ENCODE results near the gene NME1.
"Not testable (repeated sequence)": the region's sequence is repeated elsewhere in the genome, so short reads cannot be mapped to it uniquely, and the experiment has no call there.

The NME1 gene

DNA sequence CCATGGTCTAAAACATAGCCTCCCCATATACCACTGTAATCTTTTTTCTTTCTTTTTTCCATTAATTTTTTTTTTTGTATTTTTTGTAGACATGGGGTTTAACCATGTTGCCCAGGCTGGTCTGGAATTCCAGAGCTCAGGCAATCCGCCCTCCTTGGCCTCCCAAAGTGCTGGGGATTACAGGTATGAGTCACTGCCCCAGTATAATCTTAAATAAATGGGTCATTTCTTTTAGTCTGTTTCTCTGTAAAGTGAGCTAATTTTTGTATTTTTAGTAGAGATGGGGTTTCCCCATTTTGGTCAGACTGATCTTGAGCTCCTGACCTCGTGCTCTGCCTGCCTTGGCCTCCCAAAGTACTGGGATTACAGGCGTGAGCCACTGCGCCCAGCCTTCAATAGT, 5.7 kb upstream of the NME1 start:
- DNase-seq = peak; percentile 84

DNA sequence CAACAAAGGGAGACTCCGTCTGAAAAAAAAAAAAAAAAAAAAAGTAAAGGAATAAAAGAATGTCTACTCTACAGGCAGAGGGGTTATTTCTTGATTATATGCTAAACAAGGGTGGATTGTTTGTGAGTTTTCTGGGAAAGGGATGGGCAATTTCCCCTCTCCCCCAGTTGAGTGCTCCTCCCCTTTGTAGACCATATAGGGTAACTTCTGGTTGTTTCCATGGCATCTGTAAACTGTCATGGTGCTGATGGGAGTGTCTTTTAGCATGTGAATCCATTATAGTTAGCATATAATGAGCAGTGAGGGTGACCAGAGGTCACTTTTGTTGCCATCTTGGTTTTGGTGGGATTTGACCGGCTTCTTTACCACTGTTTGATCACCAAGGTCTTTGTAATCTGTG, 4.2 kb upstream of the NME1 start:
- DNase-seq = no peak

DNA sequence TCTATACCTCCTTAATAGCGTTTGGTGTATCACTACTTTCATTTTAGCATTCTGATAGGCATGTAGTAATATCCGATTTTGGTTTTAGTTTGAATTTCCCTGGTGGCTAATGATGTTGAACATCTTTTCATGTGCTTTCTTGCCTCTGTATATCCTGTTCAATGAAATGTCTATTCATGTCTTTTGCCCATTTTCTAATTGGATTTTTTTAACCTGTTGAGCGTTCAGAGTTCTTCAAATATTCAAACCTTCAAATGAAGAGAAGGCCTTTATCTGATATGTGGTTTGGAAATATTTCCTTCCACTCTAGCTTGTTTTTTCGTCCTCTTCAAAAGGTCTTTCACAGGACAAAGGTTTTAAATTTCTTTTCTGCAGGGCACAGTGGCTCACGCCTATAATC, 2.4 kb upstream of the NME1 start:
- DNase-seq = no peak

DNA sequence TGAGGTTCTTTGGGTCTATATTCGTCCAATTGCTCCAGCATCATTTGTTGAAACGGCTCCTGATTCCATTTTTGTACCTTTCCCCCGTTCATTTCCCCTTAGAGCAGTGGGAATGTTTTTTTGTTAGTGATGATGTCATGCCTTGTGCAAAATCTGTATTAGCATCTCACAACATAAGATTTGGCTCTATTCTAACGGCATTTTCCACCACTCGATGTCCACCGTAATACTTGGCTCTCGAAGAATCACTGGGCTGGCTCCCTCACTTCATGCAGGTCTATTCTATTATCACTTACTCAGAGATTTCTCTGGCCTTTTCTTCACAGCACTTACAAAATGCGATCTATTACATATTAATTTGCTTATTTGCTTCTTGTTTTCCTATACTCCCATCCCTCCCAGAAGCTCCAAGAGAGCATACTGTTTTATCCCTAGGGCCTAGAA, 571 bp upstream of the NME1 start:
- peak; percentile 44 for DNase-seq

DNA sequence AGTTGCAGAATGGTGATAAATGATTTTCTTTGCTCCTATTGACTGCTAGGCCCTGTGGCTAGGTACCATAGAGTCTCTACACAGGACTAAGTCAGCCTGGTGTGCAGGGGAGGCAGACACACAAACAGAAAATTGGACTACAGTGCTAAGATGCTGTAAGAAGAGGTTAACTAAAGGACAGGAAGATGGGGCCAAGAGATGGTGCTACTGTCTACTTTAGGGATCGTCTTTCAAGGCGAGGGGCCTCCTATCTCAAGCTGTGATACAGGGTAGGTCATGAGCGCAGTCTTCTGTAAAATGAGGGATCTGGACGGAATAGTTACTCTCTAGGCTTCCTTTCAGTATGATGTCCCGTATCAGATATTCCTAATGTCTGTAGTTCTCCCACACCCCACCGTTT, 817 bp downstream of the NME1 start:
- DNase-seq = no peak

DNA sequence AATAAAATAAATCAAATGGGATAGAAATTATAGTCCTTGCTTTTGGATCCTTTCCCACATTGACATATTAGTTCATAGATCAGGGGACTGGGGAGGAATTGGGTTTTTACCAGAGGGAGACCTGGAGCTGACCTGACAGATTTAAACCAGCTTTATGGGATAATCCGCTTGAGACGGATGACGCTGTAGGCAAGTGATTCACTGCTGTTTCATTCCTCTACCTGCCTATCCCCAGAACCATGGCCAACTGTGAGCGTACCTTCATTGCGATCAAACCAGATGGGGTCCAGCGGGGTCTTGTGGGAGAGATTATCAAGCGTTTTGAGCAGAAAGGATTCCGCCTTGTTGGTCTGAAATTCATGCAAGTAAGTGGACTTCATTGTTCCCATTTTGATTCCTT, 2.1 kb downstream of the NME1 start:
- DNase-seq = no peak

DNA sequence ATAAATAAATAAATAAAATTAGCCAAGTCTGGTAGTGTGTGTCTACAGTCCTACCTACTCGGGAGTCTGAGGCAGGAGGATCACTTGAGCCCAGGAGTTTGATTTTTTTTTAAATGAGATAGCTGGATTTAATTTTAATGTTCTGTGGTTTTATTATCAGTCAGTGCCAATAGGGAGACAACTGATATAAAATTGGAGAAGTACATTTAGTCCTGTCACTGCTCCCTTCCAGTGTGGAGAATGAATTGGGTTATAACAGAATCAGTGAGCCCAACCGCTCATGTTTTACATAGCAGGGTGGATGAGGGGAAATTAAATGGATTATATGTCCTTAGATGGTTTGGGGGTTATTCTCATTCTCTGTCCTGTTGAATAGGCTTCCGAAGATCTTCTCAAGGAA, 6.2 kb downstream of the NME1 start:
- no peak for DNase-seq

DNA sequence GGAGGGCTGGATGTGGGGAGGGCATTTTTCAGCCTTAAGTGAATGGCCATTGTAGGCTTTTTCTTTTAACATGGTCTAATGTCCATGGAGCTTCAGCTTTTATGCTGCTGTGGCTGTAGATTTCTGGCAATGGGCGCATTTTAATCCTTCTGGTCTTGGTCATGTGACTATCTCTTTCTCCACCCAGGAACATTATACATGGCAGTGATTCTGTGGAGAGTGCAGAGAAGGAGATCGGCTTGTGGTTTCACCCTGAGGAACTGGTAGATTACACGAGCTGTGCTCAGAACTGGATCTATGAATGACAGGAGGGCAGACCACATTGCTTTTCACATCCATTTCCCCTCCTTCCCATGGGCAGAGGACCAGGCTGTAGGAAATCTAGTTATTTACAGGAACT, 8.2 kb downstream of the NME1 start:
- DNase-seq = no peak

DNA sequence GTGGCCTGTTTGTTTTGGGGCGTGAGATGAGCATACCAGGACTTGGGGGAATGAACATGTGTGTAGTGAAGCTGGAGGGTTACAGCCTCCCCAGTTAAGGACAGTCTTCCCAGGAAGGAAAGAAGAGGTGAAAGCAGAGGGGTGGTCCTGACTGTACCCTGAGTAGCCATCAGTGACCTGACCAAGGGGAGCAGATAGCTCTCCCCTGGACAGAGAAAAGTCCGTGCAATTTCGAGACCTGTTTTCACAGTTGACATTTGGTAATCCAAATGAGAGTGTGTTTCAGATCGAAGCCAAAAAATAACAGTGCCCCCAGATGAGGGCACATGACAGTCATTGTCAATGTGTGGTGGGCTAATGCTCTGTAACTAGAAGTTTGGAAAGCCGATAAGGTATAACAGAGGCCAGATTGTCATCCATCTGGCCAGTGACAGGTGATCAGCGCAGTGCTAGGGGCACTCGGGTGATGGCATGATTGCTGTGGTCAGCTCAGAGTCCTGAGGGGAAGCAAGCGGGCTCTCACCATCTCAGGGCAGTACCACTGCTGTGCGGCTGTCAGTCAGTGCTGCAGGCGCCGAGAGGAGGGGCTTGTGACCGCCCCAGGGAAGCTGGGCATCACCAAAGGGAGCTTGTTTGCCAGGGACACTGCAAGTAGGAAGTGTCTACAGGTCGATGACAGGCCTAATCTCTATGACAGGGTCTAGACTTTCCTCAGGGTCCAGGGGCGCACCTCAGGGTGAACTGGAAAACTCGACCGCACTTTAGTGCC, 11.7 kb downstream of the NME1 start:
- DNase-seq = no peak

DNA sequence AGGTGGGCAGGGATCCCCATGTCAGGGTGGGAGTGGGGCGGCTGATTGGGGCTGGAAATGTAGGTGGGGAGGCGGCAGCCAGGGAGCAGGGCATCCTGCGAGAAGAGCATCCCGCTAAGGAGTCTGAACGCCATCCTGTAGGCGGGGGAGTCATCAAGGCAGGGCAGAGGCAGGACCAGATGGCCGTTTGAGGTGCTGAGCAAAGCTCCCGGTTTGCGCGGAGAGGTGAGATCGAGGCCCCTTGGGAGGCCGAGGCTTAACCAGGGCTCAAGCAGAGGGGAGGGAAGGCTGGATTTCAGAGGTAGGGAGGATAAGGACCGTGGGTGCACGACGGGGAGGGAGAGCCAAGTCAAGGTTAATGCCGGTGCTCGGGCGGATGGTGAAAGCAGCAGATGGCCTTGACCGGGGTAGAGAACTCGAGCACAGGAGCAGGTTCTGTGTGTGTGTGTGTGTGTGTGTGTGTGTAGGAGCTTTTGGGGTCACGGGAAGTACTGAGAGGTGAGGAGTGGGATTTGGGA, 12.4 kb downstream of the NME1 start:
- no peak for DNase-seq

DNA sequence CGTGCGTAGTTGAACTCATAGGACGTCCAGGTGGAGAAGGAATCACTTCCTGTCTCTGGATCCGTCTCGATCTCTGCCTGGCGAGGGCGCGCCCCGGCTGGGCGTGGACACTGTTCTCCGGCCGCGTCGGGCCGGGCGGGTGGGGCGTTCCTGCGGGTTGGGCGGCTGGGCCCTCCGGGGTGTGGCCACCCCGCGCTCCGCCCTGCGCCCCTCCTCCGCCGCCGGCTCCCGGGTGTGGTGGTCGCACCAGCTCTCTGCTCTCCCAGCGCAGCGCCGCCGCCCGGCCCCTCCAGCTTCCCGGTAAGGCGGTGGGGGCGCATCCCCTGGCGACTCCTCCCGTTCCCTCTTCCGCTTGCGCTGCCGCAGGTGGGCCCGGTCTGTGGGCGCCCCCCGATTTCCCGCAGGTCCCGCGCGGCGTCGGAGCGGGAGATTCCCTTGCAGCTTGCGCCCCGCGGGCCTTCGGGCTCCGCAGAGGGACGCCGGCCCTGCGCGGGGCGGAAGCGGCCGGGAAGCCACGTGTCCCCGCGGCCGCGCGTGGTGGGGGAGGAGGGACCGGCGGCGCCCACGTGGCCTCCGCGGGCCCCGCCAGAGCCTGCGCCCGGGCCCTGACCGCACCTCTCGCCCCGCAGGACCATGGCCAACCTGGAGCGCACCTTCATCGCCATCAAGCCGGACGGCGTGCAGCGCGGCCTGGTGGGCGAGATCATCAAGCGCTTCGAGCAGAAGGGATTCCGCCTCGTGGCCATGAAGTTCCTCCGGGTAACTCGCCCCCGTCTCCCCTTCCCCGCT, 13.0 kb downstream of the NME1 start, which contains the start of gene NME2:
Gene NME2 (plus strand): TSS at position 214 of the 789 bp plus-strand sequence. CDS start 420 bp downstream, at position 634.
- peak; percentile 83 for DNase-seq

DNA sequence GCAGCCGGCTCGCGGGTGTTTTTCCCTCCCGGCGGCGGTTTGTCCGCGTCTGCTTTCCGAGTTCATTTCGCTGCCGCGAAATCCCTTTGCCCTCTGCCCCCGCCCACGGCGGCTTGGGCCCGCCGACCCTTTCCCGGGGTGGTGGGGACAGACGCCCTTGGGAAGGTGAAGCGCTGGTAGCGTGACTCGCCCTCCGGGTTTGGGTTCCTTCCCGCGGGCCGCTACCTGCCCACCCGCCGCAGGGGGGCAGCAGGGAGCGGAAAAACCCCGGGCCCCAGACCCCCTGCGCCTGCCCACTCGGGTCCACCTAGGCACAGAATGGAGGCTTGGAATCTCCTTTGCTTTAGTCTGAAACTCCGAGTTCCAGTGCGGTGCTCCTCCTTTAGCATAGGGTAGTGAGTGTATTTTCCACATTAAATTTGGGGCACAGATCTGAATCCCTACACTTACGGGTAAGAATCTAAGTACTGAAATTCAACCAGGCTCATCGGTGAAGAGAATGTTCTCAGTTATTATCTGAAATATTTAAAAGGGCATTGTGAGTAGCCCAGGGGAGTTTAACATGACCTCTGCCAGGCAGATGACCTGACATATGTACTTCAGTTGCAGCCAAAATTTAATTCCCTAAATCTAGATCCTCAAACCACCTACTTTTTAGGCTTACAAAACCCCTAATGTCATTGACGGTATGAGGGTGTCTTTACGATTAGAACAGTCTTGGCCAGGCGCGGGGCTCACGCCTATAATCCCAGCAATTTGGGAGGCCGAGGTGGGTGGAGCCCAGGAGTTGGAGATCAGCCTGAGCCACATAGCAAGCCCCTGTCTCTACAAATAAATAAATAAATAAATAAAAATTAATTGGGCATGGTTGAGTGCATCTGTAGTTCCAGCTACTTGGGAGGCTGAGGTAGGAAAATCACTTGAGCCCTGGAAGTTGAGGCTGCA, 13.9 kb downstream of the NME1 start:
- peak; percentile 25 for DNase-seq

DNA sequence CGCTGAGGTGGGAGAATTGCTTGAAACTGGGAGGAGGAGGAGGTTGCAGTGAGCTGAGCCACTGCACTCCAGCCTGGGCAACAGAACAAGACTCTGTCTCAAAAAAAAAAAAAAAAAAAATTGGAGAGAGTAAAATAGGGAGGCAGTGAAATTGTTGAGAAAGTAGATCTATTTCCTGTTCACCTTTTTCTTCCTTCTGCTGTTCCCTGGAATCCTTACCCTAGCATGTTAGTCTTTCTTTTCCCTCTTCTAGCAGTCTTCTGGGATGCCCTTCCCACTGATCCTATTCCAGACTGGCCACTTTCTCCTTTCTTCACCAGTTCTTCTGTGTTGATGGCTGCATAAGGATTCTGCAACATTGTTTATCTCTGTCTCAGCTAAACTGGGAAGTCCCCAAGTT, 16.0 kb downstream of the NME1 start:
- DNase-seq = no peak

DNA sequence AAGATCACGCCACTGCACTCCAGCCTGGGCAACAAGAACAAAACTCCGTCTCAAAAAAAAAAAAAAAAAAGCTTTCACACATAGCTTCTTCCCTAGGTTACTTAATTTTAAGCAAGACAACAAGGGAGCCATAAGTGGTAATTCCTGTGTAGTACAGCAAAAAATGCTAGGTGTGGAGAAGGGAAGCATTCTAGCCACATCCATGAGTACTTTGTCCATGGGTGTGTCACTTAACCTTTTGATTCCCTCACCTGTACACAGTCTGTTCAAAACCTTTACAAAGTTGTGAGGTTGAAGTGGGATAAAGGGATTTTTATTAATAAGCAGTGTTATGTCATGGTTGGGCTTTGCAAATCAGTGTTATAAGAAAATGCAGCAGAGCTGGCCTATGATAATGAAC, 17.4 kb downstream of the NME1 start:
- DNase-seq = no peak

DNA sequence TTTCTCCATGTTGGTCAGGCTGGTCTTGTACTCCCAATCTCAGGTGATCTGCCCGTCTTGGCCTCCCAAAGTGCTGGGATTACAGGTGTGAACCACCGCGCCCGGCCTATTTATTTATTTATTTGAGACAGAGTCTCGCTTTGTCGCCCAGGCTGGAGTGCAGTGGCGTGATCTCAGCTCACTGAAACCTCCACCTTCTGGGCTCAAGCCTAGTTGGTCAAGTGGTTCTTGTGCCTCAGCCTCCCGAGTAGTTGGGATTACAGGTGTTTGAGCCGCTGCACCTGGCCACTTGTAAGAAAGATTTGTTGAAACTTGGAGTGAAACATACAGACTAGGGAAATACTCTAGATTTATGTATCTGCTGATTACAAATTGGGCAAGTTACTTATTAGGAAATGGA, 18.7 kb downstream of the NME1 start:
- not testable (repeated sequence) for DNase-seq

DNA sequence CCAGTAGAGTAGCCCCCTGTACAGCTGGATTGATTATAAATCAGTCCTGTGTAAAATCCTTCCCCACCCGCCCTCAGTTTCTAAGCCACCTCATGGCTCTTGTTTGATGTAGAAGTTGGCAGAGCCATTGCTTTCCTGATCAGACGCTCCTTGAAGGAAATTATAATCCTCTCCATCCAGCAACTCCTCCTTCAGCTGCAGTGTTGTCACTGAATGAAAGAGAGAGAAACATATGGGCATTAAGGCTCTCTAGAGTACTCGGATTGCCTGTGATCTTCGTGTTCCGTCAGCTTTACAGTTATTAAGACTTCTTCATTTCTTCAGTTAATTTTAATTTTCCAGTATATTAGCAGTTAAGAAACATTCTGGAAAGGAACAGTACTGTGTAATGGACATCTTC, 27.1 kb downstream of the NME1 start:
- no peak for DNase-seq

DNA sequence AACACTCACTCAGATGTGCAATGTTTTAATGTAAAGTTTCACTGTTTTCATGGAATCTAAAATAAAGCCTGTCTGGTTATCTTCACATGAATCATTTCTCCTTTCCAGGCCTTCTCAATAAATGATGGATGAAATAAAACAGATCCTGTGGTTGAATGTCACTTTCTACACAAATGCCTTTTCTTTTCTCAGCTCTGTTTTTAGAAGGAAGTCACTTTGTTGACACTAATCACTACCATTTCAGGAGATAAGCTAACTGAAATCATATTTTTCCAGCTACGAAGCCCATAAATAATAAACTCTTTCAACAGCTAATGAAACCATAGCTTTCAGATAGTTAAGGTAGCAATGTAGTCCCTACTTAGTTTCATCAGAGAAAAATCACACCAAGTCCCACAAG, 30.8 kb downstream of the NME1 start:
- no peak for DNase-seq

DNA sequence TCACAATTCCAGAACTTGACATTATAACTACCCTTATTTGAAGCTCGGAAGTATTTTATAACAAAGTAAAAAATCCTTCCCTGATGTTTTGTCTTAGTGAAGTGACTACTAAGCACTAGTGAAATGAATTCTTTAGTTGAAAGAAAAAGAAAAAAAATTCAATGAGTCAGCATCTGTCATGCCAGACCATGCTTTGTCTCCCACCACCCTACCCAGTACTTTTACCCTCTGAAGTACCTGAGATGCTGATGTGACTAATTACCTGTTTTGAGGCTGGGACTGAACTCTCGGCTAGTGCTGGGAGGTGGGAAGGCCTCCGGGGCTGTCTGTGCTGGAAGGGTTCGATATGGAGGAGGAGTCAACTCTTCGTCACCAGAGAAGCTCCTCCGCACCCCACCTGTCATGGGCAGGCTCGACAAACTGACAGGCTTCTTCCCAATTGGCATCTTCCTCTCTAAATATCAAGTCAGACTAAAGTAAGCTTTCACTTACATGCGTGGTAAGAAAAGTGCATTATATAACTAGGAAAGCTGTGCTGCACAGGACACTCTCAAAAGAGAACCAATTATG, 32.5 kb downstream of the NME1 start:
- DNase-seq = no peak

DNA sequence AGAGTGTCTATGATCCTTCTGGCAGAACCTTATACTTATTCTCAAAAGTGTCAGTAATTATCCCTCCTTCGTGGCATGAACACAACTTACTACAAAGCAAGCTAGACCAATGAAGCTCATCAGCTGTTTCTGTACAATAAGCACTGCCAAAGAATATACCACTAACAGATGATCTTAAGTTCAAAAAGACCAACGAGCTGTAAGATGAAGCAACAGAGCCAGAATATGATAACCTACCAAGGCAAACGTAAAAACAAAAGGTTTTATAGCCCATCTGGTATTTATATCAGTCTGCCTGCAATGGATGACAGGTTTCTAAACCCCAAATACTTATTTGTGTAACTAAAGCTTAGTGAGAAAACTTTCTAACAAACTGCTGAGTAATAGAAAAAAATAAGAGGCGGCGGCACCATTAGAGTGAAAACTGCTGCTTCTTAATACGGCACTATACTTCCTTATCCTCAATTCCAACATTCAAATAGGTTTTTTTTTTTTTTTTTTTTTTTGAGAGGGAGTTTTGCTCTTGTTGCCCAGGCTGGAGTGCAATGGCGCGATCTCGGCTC, 35.0 kb downstream of the NME1 start:
- no peak for DNase-seq

DNA sequence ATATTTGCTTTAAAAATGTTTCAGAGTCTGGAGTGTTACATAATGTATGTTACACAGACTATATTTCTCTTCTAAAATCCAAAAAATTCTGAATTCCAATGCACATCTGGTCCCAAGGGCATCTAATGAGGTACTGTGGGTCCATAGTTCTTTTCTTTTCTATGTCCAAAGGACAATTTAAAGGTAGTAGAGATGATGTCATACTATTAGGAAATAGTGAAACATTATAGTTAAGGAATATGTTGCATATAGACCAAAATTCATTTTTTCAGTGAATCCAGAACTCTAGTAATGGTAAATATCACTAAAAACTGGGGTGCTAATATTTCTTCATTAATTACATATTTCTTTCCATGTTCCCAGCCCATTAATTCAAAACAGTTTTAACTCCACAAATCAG, 35.8 kb downstream of the NME1 start:
- no peak for DNase-seq

DNA sequence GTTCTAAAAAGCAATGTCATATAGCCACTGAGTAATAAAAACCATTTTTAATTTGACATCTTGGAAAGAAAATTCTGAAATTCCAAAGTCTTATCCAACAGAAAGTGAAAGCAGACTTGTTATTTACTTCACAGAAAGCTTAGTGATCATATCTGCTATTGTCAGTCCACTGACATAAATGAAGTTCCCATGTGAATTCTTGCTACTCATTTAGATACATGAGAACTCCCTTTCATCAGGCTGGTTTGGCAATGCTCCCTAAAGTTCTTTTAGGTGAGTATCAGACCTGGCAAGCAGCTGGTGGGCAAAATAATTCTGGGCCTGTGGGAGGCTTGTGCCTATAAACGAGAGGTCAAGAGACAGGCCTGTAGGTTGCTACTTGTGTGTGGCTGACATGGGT, 36.3 kb downstream of the NME1 start:
- peak; percentile 6 for DNase-seq

DNA sequence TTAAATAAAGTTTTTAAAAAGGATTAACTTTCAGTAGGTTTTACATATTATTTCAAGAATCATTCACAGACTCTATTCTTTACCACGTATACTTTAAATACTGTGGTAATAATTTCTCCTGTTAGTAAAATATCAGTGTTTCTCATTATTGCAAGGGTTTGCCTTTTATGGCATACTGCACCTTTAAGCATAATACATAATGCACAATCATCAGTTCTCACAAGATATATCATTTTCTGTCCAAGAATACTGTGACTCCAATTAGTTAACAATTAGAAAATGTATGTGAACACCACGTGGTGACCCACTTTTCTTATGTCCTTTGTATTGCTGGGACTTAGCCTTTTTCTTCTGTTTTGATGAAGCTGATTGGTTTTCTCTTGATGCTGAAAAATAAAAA, 38.5 kb downstream of the NME1 start:
- no peak for DNase-seq
